HG03469 (cell line): Measurements from ENCODE around the gene ARID2.

Experiments used
- ATAC-seq: cut with Tn5 transposase; IDR thresholded peaks from one replicate; pipeline ENCODE4 v1.9.1; 2021; ENCODE audit warnings: mild to moderate bottlenecking, moderate library complexity, moderate number of reproducible peaks; ENCODE audit not compliant: unreplicated experiment

The ARID2 gene

DNA sequence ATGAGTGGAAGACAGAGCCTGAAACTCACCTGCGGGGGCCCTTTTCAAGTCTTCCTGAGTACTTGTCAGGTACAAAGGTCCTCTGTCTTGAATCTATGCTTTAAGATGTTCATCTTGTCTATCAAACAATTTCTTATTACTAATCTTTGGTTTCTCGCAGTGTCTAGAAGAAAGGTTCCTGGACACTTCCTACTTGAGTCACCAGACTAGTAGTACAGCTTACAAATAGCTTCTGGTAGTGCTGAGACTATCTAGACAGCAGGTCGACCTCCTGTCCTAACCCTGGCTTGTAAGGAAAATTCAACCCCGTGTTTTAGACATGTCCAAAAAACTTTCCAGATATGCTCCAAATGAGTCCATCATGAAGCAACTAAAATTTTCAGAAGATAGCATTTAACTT lies 11.2 kb upstream of the ARID2 start:
- no peak for ATAC-seq

DNA sequence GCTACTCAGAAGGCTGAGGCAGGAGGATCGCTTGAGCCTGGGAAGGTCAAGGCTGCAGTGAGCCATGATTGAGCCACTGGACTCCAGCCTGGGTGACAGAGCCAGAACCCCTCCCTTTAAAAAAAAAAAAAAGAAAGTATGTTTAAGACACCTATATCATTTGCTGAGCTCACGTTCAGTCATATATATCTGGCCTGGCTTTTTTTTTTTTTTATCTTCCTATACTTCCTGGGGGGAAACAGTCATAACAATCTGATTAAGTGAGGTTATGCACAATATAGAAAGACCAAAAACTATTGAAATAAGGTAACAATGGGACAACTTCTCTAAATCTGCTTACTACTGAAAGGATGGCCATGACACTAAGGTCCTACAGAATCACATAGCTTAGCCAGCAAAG lies 9.4 kb upstream of the ARID2 start:
- ATAC-seq: no peak

DNA sequence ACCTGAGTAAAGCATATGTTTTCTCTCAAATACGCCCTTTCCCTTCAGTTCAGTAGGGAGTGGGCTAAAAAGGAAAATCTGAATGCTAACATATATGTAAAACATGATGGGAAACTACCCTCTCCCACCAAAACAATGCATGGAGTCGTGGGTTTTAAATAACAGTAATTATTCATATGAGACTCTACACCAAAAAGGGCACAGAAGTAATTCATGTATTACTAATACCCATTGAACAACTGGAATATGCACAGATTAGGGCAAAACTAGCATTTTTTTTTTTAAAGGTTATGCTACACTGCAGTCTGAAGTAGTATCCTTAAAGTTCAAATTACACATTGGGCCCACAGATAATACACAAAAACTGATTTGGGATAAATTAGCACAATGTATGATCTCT lies 8.1 kb upstream of the ARID2 start:
- ATAC-seq: no peak

DNA sequence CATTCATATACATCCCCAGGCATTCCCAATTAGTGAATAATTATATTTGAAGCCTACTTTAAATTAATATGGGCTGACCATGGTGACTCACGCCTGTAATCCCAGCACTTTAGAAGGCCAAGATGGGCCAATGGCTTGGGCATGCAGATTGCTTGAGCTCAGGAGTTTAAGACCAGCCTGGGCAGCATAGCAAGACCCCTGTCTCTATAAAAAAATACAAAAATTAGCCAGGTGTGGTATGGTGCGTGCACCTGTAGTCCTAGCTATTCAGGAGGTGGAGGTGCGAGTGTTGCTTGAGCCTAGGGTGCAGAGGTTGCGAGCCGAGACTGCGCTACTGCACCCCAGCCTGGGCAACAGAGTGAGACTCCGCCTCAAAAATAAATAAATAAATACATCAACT lies 7.6 kb upstream of the ARID2 start:
- ATAC-seq: no peak

DNA sequence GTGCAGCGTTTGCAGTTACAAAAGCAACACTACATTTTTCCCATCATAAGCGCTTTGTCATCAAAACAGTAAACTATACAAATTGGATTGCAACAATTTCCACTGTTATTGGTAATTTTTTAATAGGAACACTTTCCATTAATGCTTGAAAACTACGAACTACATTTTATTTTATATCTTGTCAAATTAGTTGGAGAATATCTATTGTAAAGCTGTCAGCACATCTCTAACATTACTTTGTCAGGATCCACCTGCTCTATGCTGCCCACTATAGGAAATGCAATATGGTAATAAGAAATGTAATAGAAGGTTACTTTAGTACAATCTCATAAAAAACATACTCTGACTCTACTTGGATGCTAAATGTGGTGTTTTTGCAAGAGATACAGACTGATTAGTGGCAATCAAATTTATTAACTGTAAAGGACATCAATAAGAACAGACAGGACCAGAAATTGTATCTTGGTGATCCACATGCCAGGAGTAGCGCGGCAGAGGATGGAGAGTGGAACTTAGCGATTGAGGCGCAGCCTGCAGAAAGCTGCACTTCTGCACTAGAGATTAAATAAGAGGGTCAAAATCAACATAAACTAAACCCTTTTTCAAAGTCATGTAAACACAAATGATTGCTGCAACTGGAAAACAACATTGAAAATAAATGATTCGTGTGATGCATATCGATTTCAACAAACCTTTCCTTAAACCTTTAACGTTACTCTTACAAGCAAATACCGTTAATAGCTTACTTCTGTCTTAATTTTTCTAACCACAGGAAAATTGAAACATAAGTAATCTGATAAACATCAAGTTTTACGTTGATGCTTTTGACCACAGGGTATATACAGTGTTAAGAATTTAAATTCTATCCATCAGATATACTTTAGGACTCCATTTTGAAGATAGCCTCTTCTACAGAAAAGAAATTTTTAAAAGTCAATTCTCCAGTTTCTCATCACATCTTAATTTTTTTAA lies 3.6 kb upstream of the ARID2 start:
- no peak for ATAC-seq

DNA sequence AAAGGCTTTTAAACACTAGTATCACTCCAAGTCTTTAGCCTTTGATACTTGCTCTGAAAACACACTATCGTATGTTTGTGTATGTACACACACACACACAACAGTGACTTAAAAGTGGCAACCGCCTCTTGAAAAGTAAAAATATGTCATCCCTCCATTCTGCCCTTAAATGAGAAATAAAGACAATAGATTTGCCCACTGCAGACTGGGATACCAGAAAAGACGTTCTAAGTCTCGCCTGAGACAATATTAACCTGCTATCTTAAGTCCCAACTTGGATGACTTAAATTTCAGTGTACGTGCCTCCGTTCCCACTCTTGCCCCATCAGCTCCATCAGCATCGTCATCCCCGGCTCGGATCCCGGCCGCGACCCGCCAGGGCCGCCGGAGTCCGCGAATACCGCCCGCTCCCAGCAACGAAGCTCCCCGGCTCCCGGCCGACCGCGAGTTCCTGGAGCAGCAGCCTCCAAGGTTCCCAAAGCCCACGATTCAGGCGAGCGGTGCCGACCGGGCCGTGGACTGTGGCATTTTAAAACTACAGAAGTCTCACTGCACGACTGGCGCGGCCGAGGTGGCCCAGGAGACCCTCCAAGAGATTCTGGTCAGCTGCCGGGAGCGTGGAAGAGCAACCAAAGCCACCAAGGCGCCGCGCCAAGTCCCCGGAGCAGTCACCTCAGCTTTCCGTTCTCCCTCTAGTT lies 2.8 kb upstream of the ARID2 start:
- no peak for ATAC-seq

DNA sequence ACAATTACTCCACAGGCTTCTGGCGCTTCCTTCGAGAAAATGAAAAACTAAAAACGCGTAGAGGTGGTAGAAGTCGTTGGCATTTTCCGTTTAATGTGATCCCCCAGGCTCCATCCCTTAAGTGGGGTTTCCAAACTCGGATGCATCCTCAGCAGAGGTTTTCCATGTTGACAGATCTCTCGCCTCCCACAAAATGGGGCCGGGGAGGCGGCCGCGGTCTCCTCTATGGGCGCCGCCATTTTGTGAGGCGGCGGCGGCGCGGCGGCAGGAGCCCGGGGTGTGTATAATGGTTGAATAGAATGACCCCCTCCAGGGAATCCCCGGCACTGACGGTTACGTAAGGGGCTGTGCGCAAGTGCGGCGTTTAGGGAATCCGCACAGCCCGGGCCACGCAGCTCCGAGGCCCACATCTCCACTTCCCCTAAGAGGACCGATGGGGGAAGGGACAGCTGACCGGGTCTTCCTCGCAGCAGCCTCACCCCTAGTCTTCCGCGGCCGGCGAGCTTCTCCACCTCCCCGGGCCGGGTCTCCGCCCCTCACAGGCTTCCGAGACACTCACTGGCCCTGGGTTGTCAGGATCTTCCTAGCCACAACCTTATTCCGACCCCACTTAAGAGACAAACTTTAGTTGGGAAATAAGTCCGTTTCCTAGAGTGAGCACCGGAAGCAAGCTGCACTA lies 2.1 kb upstream of the ARID2 start:
- ATAC-seq: peak; percentile 54

DNA sequence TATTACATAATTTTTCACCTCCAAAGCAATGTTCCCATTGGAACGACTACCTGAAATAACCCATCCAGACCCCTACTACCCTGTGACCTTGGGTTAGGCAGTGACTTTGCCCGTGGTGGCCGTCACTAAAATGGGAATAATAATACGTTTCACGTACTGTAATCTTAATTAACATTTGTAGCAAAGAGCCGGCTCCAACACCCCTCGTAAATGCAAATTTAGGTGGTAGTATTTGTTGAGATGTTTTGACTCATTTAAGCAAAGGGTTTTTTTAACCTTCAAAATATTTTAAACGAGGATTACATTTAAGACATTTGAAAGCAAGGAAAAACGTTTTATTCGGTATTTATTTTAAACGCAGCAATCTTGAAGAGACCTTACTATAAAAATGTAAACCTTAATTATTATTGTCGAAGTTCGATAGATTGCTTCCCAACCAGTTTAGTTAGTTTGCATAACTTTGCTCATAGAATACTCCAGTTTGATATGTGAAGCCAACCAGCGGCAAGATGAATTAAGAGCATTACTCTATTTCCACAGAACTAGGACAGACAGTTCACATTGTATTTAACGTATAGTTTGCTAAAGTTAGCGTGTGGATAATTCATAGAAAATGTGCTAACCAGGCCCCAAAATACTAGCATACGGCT lies 1.4 kb upstream of the ARID2 start:
- ATAC-seq: no peak

DNA sequence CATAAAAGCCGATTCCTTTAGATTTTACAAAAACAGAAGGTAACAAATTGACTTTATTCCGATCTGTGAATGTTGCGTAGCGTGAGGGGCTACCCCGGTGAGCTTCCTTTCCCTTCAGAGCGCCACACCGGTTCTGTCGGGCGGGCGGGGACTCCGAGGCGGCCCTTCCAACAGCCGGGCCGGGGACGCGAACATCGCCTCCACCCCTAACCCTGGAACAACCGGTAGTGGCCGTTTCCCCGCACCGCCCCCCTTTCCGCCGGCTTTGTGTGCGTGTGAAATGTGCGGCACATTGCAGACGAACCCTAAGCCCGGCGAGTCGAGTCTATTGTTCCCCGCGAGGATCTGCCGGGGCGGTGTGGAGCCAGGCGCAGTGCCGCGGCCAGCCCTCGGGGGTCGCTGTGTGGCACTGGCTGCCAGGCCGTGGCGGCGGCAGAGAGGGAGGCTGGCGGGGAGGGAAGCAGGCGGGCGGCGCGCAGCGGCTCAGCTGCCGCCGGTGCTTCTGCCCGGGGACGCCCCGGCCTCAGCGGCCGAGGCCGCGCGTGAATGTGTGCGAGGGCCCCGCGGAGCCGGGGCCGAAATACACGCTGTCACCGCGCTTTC lies 775 bp upstream of the ARID2 start:
- peak; percentile 46 for ATAC-seq

DNA sequence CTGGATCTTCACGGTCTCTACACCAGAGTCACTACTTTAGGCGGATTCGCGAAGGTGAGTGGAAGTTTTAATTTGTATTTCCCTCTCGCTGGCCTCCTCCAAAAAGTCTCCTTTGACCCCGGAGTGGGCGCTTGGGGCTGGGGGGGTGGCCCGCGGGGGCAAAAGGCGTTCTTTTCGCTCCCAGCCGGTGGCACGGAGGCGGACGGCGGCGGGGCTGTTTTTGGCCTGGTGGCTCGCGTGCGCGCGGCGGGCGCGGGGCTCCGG lies 510 bp downstream of the ARID2 start:
- no peak for ATAC-seq

DNA sequence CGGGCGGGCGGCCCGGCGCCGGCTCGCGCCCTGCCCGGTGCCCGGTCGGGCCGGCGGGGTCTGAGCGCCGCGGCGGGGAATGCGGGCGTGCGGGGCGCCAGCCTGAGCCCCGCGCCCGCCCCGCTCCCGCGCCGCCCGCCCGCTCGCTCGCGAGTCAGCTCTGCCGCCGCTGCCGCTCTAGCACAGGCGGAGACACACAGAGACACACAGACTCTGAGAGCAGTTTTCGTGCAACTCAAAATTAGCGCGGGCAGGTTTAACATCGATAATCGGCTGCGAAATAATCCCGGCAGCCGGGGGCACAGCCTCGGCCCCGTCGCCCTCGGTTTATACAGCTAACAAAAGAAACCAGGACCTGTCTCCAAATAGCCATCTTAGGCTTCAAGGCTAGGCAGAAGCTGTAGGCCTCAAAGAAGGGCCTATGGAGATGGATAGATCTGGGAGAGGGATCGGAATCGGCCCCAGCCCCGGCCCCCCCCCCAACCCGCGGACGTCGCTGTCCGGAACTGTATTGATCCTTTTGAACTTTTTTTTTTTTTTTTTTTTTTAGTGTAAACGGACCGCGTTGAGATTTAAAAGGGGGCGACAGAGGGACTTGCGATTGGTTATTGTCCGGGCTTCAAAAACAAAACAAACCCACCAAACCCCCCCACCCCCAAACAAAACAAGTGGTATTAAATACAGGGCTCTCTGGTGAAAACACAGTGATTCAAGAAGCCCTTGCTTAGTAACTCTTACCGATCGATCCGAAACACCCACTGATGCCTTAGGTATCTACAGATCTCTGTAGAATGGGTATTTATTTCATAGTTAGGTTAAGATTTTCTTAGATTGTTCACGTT lies 1.1 kb downstream of the ARID2 start:
- no peak for ATAC-seq

DNA sequence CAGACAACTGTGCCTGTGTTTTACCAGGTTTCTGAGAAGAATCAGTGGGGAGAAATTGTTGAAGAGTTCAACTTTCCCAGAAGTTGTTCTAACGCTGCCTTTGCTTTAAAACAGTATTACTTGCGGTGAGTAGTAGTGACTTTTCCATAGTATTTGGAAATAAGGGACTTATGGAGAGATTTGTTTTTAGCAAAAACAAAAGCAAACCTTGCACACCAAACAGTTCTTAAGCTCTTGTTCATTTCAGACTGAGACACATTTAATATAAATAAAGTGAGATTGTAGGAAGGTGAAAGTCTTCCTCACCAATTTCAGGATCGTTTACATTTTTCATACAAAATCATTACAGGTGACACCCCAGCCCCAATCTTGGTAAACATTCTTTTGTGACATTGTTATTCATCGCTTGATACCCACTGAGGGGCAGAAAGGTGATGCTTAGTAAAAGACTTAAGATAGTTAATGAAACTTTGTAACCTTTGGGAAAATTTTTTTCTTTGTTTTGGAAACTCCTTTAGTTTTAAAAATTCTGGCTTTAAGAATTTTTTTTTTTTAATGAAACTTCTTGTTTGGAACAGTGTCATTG lies 1.8 kb downstream of the ARID2 start:
- ATAC-seq: no peak

DNA sequence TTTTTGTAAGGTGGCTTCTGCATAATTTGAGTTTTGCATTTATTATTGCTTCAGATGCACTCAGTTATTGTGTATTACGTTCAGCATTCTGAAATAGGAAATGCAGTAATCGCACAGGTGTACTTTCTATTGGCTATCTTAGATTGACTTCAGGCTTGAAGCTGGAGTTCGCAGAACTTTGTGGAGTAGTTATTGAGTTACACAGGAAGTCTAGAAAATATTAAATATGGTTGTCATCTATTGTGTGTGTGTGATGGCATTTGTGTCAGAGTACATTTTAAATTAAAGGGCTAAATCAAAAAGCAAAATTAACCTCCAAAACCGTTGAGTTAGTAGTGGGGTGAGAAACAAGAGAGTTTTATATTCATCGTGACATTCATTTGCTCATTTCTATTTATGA lies 2.7 kb downstream of the ARID2 start:
- ATAC-seq: no peak

DNA sequence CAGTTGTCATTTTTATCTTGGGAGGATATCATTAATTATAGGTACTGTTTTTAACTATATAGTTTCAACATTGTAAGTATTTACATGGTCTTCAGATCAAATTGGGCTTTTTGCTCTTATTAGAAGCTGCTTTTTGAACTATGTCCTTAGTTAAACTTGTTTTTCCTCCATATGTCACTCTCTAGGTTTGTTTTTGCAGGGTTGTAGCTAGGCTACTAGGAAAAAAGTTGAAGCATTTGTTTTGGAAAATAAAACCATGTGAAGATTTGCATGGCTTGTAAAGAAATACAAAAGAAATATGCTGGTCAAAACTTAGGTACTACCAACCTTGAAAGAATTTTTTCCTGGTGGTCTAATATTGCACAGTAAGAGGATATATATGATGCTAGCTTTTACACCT lies 3.4 kb downstream of the ARID2 start:
- no peak for ATAC-seq

DNA sequence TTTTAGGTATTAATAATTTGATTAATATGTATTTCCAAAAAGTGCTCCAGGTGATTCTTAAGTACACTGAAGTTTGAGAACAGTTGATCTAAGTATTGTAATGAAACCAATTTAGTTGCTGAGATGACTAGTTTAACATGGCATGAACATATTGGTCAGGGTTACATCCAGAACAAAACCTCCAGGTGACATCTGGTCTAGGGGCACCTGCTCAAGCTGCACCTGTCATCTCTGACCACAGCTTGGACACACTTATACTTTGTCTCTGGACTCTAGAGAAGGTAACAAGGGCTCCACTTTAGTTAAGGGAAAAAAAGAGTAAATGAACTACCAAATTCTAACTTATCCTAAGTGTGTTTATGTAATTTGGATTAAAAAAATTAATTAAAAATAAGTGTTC lies 8.1 kb downstream of the ARID2 start:
- no peak for ATAC-seq

DNA sequence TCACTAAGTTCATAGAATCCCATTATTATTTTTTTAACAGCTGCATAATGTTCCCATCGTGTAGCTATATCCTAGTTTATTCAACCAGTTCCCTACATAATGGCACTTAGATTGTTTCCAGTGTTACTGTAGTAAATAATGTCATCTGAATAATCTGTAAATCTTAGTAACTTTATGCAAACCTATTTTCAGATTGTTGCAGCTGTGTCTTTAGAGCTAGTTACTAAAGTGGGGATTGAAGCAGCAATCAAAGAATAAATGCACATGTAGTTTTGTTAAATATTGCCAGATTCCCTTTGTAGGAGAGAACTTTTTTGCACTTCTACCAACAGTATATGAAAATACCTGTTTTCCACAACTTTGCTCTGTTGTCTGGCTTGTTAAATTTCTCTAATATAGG lies 13.1 kb downstream of the ARID2 start:
- no peak for ATAC-seq

DNA sequence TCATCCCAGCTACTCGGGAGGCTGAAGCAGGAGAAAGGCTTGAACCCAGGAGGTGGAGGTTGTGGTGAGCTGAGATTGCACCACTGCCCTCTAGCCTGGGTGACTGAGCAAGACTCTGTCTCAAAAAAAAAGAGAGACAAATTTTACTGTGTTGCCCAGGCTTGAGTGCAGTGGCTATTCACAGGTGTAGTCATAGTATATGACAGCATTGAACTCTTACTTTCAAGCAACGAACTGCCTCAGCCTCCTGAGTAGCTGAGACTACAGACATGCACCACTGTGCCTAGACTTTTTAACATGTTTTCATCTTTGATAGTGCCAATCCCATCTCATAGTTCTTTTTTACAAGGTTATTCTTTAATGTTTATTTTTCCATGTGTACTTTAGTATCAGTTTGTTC lies 13.7 kb downstream of the ARID2 start:
- no peak for ATAC-seq

DNA sequence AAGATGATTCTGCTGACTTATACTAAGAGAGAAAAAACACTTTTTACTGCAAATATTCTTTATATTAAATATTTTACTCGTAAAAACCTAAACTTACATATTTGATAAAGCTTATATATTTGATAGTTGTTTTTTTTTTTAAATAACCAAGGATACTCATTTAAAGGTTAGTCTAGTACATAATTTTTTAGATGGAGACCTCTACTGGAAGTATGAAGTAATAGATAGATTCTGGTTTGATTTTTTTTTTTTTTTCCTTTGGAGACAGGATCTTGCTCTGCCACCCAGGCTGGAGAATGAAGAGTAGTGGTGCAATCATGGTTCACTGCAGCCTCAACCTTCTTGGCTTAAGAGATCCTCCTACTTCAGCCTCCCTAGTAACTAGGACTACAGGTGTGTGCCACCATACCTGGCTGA lies 16.4 kb downstream of the ARID2 start:
- ATAC-seq: no peak

DNA sequence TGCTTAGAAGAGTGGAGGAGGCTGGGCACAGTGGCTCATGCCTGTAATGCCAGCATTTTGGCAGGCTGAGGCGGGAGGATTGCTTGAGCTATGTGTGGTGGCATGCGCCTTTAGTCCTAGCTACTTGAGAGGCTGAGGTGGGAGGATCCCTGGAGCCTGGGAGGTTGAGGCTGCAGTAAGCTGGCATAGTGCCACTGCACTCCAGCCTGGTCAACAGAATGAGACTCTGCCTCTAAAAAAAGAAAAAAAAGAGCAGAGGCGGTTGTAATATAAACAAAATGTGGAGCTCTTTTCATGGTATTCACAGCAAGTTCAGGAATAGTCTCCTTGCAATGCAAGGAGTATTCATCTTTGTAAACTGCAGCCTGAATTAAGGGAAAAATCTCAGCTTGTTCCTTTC lies 27.2 kb downstream of the ARID2 start:
- no peak for ATAC-seq

DNA sequence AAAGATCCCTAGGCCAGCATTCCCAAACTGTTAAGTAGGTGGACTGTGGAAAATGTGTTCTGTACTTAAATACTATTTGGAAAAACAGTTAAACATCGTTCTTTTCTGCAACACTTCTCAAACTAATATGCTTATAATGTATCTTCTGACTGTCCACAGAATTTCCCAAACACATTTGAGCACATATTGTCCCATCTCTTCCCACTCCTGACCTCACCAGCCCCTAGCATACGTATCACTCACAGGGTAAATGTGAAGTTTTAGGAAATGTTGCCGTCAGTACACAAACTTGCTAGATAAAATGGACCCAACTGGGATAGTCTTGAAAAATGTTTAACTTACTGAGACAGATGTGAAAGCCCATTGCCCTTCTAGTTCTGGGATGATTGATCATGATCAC lies 27.7 kb downstream of the ARID2 start:
- no peak for ATAC-seq
